ENCODE data around the gene RAB30.

RAB30 gene

GRCh38 chr11:82998697-82999096 lies 73.0 kb downstream of the RAB30 start:
- no peak for DNase-seq (ENCODE audit: extremely low read depth, low read depth)
- TF ChIP-seq CTCF (IDR thresholded peaks at IDR 0.05; ENCODE audit: low read depth, low read length), result no peak

GRCh38 chr11:82996966-82997606 lies 74.6 kb downstream of the RAB30 start:
- no peak for TF ChIP-seq CTCF (IDR thresholded peaks at IDR 0.05; ENCODE audit: low read depth, low read length)

GRCh38 chr11:82995754-82996398 lies 75.8 kb downstream of the RAB30 start:
- no peak for TF ChIP-seq CTCF (IDR thresholded peaks at IDR 0.05; ENCODE audit: low read depth, low read length)
- DNase-seq (ENCODE audit: extremely low read depth, low read depth), result peak; percentile 94

More at GRCh38 chr11:82996966-82997606, 74.6 kb downstream of the RAB30 start:
- DNase-seq (ENCODE audit: extremely low read depth, low read depth), result no peak

GRCh38 chr11:82995235-82995634 lies 76.5 kb downstream of the RAB30 start:
- TF ChIP-seq CTCF (IDR thresholded peaks at IDR 0.05; ENCODE audit: low read depth, low read length), result no peak
- no peak for DNase-seq (ENCODE audit: extremely low read depth, low read depth)

- TF ChIP-seq CTCF (IDR thresholded peaks at IDR 0.05; ENCODE audit: low read depth, low read length), result no peak
- DNase-seq (ENCODE audit: extremely low read depth, low read depth), result no peak
These were observed 77.0 kb downstream of the RAB30 start for GRCh38 chr11:82994604-82995230.

- DNase-seq (ENCODE audit: extremely low read depth, low read depth), result no peak
- no peak for TF ChIP-seq CTCF (IDR thresholded peaks at IDR 0.05; ENCODE audit: low read depth, low read length)
These were observed 79.5 kb downstream of the RAB30 start for GRCh38 chr11:82992223-82992622.
